Measurements from ENCODE around the gene ZBTB21.
"Not testable (repeated sequence)": the region's sequence is repeated elsewhere in the genome, so short reads cannot be mapped to it uniquely, and the experiment has no call there.

Gene ZBTB21

GRCh38 chr21:42019101-42019605 lies 9.0 kb upstream of the ZBTB21 start:
- DNase-seq (ENCODE audit: low read depth in 2 of 2), result no peak

- no peak for DNase-seq (ENCODE audit: low read depth in 2 of 2)
These were observed 6.9 kb upstream of the ZBTB21 start for GRCh38 chr21:42017022-42017421.

- no peak for DNase-seq (ENCODE audit: low read depth in 2 of 2)
These were observed 6.3 kb upstream of the ZBTB21 start for GRCh38 chr21:42016364-42016985.

- no peak for DNase-seq (ENCODE audit: low read depth in 2 of 2)
These were observed 3.8 kb upstream of the ZBTB21 start for GRCh38 chr21:42013931-42014330.

GRCh38 chr21:42013376-42013775 lies 3.2 kb upstream of the ZBTB21 start:
- no peak for DNase-seq (ENCODE audit: low read depth in 2 of 2)

GRCh38 chr21:42012763-42013329 lies 2.7 kb upstream of the ZBTB21 start:
- DNase-seq (ENCODE audit: low read depth in 2 of 2), result no peak

GRCh38 chr21:42012344-42012743 lies 2.2 kb upstream of the ZBTB21 start:
- no peak for DNase-seq (ENCODE audit: low read depth in 2 of 2)

GRCh38 chr21:42010507-42011495 lies 641 bp upstream of the ZBTB21 start:
- DNase-seq (ENCODE audit: low read depth in 2 of 2), result peak; percentile 10 to 18

GRCh38 chr21:42009018-42009830 lies 936 bp downstream of the ZBTB21 start:
- DNase-seq (ENCODE audit: low read depth in 2 of 2), result peak; percentile 49 to 63

- no peak for DNase-seq (ENCODE audit: low read depth in 2 of 2)
These were observed 2.7 kb downstream of the ZBTB21 start for GRCh38 chr21:42007356-42007940.

GRCh38 chr21:42006765-42007164 lies 3.4 kb downstream of the ZBTB21 start:
- no peak for DNase-seq (ENCODE audit: low read depth in 2 of 2)

GRCh38 chr21:42004406-42005199 lies 5.6 kb downstream of the ZBTB21 start:
- no peak for DNase-seq (ENCODE audit: low read depth in 2 of 2)

- peak in 1 of 2 donors; percentile 22 for DNase-seq (ENCODE audit: low read depth in 2 of 2)
These were observed 7.1 kb downstream of the ZBTB21 start for GRCh38 chr21:42003051-42003461.

GRCh38 chr21:42002421-42002958 lies 7.7 kb downstream of the ZBTB21 start:
- peak; percentile 56 to 57 for DNase-seq (ENCODE audit: low read depth in 2 of 2)

GRCh38 chr21:42001781-42002180 lies 8.4 kb downstream of the ZBTB21 start:
- DNase-seq (ENCODE audit: low read depth in 2 of 2), result no peak

- DNase-seq (ENCODE audit: low read depth in 2 of 2), result no peak
These were observed 9.3 kb downstream of the ZBTB21 start for GRCh38 chr21:42000908-42001307.

- DNase-seq (ENCODE audit: low read depth in 2 of 2), result no peak
These were observed 12.5 kb downstream of the ZBTB21 start for GRCh38 chr21:41997657-41998056.

GRCh38 chr21:41995577-41995976 lies 14.6 kb downstream of the ZBTB21 start:
- no peak for DNase-seq (ENCODE audit: low read depth in 2 of 2)

- not testable (repeated sequence) for DNase-seq (ENCODE audit: low read depth in 2 of 2)
These were observed 15.5 kb downstream of the ZBTB21 start for GRCh38 chr21:41994613-41995012.

- DNase-seq (ENCODE audit: low read depth in 2 of 2), result no peak
These were observed 16.4 kb downstream of the ZBTB21 start for GRCh38 chr21:41993744-41994143.

Data from stimulated activated CD4-positive, alpha-beta T cell treated with anti-CD3 and anti-CD28 coated beads, Interleukin-1b, Interleukin-23, amount 100 ng/mL, for 4 hours (primary cell).